ENCODE measurements around the gene MORN1.

The MORN1 gene

GRCh38 chr1:2358651-2359640, 32.4 kb downstream of the MORN1 start:
- H3K27me3 ChIP-seq (replicated peaks) = no peaks in the 10 kb centered on the region
- no peak overlapping the region for H3K27ac ChIP-seq
- DNase-seq = no peak
- no peak overlapping the region for H3K4me3 ChIP-seq (ENCODE audit: low read depth, low read length)
- in situ Hi-C loops (cut with HindIII; ENCODE audit: low pct_ligation_motif_present, low sequenced_read_pairs) = loop anchor here (10.0 kb wide), 1 partner anchor 164 kb away; the partner anchor contains the start of gene FAAP20
- TF ChIP-seq, protein P1, sequence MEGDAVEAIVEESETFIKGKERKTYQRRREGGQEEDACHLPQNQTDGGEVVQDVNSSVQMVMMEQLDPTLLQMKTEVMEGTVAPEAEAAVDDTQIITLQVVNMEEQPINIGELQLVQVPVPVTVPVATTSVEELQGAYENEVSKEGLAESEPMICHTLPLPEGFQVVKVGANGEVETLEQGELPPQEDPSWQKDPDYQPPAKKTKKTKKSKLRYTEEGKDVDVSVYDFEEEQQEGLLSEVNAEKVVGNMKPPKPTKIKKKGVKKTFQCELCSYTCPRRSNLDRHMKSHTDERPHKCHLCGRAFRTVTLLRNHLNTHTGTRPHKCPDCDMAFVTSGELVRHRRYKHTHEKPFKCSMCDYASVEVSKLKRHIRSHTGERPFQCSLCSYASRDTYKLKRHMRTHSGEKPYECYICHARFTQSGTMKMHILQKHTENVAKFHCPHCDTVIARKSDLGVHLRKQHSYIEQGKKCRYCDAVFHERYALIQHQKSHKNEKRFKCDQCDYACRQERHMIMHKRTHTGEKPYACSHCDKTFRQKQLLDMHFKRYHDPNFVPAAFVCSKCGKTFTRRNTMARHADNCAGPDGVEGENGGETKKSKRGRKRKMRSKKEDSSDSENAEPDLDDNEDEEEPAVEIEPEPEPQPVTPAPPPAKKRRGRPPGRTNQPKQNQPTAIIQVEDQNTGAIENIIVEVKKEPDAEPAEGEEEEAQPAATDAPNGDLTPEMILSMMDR (IDR thresholded peaks at IDR 0.05; ENCODE audit: low read depth, low read length, missing control alignments) = no peak
- H3K36me3 ChIP-seq (replicated peaks) = no peaks in the 10 kb centered on the region

GRCh38 chr1:2358072-2358471, 33.3 kb downstream of the MORN1 start:
- Histone ChIP-seq H3K27ac (no peak overlapping the region), H3K27me3 (replicated peaks) (no peaks in the 10 kb centered on the region), H3K4me3 (ENCODE audit: low read depth, low read length) (no peak overlapping the region), H3K36me3 (replicated peaks) (no peaks in the 10 kb centered on the region)
- DNase-seq = no peak
- in situ Hi-C loops (cut with HindIII; ENCODE audit: low pct_ligation_motif_present, low sequenced_read_pairs) = loop anchor here (10.0 kb wide), 1 partner anchor 163 kb away; the partner anchor contains the start of gene FAAP20
- TF ChIP-seq, protein P1 (IDR thresholded peaks at IDR 0.05; ENCODE audit: low read depth, low read length, missing control alignments) = no peak

- Histone ChIP-seq H3K36me3 (replicated peaks) (no peaks in the 10 kb centered on the region), H3K27me3 (replicated peaks) (no peaks in the 10 kb centered on the region)
- in situ Hi-C loops (cut with HindIII; ENCODE audit: low pct_ligation_motif_present, low sequenced_read_pairs) = loop anchor here (10.0 kb wide), 1 partner anchor 162 kb away; the partner anchor contains the start of gene FAAP20
Observed at GRCh38 chr1:2356911-2357845, 34.2 kb downstream of the MORN1 start.

DNA sequence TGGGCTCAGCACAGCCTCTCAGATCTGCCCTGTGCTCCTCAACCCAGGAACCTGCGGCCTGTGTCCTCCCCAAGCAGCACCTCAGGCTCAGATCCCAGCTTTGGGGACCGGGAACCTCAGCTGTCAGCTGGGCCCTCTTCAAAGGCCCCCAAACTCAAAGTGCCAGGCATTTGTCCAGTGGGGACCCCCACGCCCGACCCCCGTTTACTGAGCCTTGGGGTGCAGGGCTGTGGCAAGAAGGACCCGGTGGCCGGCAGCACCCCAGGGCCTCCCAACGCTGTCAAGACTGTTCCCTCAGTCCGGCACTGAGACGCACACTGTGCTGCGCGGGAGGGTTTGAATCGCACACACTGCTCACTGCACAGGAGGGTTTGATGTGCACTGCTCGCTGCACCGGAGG, 35.0 kb downstream of the MORN1 start:
- no peak for DNase-seq
- no peaks in the 10 kb centered on the region for H3K27me3 ChIP-seq (replicated peaks)
- H3K4me3 ChIP-seq (ENCODE audit: low read depth, low read length) = no peak overlapping the region
- in situ Hi-C loops (cut with HindIII; ENCODE audit: low pct_ligation_motif_present, low sequenced_read_pairs) = loop anchor here (10.0 kb wide), 1 partner anchor 162 kb away; the partner anchor contains the start of gene FAAP20
- H3K27ac ChIP-seq = no peak overlapping the region
- TF ChIP-seq, protein P1 (IDR thresholded peaks at IDR 0.05; ENCODE audit: low read depth, low read length, missing control alignments) = no peak
- no peaks in the 10 kb centered on the region for H3K36me3 ChIP-seq (replicated peaks)

More at GRCh38 chr1:2356911-2357845, 34.2 kb downstream of the MORN1 start:
- DNase-seq = no peak
- TF ChIP-seq, protein P1 (IDR thresholded peaks at IDR 0.05; ENCODE audit: low read depth, low read length, missing control alignments) = no peak
- no peak overlapping the region for H3K4me3 ChIP-seq (ENCODE audit: low read depth, low read length)
- no peak overlapping the region for H3K27ac ChIP-seq

DNA sequence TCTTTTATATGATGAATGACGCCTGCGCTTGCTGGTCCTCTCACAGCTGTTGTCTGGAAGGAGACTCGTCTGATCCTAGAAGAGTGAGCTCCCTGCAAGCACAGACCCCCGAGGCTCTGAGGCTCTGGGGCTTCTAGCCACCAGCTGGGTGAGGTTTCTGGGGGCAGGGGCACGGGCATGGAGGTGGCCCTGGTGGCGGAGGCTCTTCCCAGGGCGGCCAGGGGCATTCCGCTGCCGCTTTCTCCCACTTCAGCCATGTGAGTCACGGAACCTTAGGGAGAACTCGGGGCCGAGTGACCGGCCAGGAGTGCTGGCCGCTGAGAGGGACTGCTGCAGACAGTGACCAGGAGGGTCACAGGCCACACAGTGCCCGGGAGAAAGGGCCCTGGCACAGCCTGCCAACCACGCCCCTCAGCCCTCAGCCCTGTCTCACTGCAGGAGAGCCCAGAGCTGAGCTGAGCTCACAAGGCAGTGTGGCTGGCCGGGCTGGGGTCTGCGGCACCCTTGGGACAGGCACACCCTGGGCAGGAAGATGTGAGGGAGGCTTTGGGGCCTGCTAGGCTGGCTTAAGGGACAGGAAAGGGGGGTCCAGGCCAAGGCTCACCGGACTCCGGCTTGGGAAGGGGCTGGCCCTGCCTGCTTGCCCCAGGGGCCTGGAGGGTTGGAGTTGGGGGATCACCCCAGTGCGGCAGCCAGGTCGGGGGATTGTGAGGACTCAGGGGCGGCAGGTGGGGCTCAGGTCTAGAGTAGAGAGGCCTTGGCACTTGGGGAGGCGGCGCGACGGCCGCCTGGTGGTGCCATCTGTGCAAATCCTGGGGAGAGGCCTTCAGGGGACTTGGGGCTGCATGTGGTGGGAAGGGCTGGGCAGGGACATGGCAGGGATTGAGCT, 35.7 kb downstream of the MORN1 start:
- in situ Hi-C loops (cut with HindIII; ENCODE audit: low pct_ligation_motif_present, low sequenced_read_pairs) = loop anchor here (10.0 kb wide), 1 partner anchor 161 kb away; the partner anchor contains the start of gene FAAP20
- Histone ChIP-seq H3K36me3 (replicated peaks) (no peaks in the 10 kb centered on the region), H3K4me3 (ENCODE audit: low read depth, low read length) (no peak overlapping the region), H3K27me3 (replicated peaks) (no peaks in the 10 kb centered on the region), H3K27ac (no peak overlapping the region)
- TF ChIP-seq, protein P1 (IDR thresholded peaks at IDR 0.05; ENCODE audit: low read depth, low read length, missing control alignments) = no peak
- DNase-seq = no peak
